ENCODE data around the gene ZDHHC9. TPM values are rescaled to one million over a fixed set of nuclear protein-coding genes. Genes with fewer than 3 reads are reported as not detected.
A peak's percentile ranks its signal among the peaks of the same experiment; 100 is the strongest.

Gene ZDHHC9
- total and polyA plus RNA-seq, 2 donors (not counting 1 experiment from before 2014, with no cell fraction given), result 1.3 to 6.1 TPM

DNA sequence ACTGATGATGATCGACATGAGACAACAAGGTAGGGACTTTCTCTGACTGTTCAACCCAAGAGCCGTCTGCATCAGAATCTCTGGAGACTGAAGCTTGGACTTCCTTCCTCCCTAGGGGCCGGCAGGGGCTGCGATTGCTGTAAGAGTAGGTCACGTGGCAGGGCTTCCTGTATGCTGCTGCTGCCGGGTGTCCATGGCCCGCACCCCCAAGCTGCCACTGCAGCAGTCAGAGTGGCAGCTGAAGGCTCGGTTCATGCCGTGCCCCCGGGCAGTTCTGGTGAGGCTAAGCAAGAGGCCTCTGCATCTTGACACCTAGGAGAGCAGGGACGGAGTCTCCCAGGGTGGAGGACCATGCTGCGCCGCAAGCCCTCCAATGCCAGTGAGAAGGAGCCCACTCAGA is 63.9 kb downstream of the ZDHHC9 start, which contains the start of gene SASH3:
TSS of gene SASH3 (plus strand) at position 203 of the 400 bp plus-strand sequence. CDS start at position 352, 149 bp downstream.
- peaks cover 33% of the 10 kb centered on the region for H4K20me1 ChIP-seq (ENCODE audit: control insufficient read depth, insufficient read depth, low read length, poor library complexity, severe bottlenecking)
- H3K4me2 ChIP-seq (replicated peaks; ENCODE audit: low read depth, low read length, poor library complexity, severe bottlenecking), result peak within 1 kb of the TSS; percentile 85
- H3K79me2 ChIP-seq (ENCODE audit: control insufficient read depth, insufficient read depth, low read length), result peaks cover 76% of the 10 kb centered on the region
- peaks cover 0 to 26% of the 10 kb centered on the region in 2 experiments for H3K36me3 ChIP-seq (replicated peaks in 1 of 2; ENCODE audit: control extremely low read depth in 1 of 2, control insufficient read depth in 1 of 2, extremely low read depth in 1 of 2, insufficient read depth in 2 of 2, low read length in 1 of 2)
- peak within 1 kb of the TSS; percentile 82 for H3K9ac ChIP-seq (ENCODE audit: low read length)
- peak; percentile 85 for DNase-seq
- TF ChIP-seq EZH2 (IDR thresholded peaks at IDR 0.05; ENCODE audit: borderline replicate concordance, insufficient read depth, low read depth, low read length, poor library complexity, severe bottlenecking), result no peak
- H3K9me3 ChIP-seq (ENCODE audit: control extremely low read depth in 1 of 3, control insufficient read depth in 2 of 3, insufficient read depth in 1 of 3, low read length in 2 of 3), result no peaks in the 10 kb centered on the region
- H3K27me3 ChIP-seq (replicated peaks in 1 of 4; ENCODE audit: control extremely low read depth in 1 of 4, control insufficient read depth in 3 of 4, insufficient read depth in 4 of 4, low read length in 3 of 4), result no peaks in the 10 kb centered on the region
- Mint-ChIP-seq H3K9me3 (ENCODE audit: insufficient read depth) (no peaks in the 10 kb centered on the region), H3K27me3 (no peaks in the 10 kb centered on the region), H3K27ac (peak within 1 kb of the TSS; percentile 97), H3K4me3 (peak within 1 kb of the TSS; percentile 89), H3K4me1 (peaks cover 62% of the 10 kb centered on the region)
- ATAC-seq (ENCODE audit: low read depth), result peak; percentile 48
- 0% methylated on average over 5 of the region's 13 CpGs for WGBS (ENCODE audit: insufficient coverage)
- ChIA-PET CTCF (interaction anchor here (1.0 to 2.7 kb wide), 6 partner anchors 20 to 386 kb away, joined by 3 to 9 read pairs (median 4); partner anchors contain the start of gene AIFM1), POLR2A (interaction anchor here (0.7 to 4.2 kb wide), 6 partner anchors 11 to 181 kb away, joined by 4 to 31 read pairs (median 14); partner anchors contain the start of gene XPNPEP2)
- intact Hi-C loops (cut with micrococcal nuclease), result loop anchor here (1.0 to 5.0 kb wide), 5 partner anchors 10 to 102 kb away; partner anchors contain the start of gene XPNPEP2
- H3K27ac ChIP-seq (ENCODE audit: low read length in 2 of 2), result peak within 1 kb of the TSS; percentile 97 to 99
- no peak within 1 kb of the TSS for H2AFZ ChIP-seq (ENCODE audit: insufficient read depth, low read depth, low read length, poor library complexity, severe bottlenecking)
- H3K4me1 ChIP-seq (ENCODE audit: control insufficient read depth in 2 of 2, insufficient read depth in 2 of 2, low read length in 2 of 2), result peaks cover 76 to 82% of the 10 kb centered on the region in 2 donors
- peak within 1 kb of the TSS; percentile 65 to 83 (median 78) for H3K4me3 ChIP-seq (ENCODE audit: control extremely low read depth in 1 of 5, extremely low read depth in 1 of 5, insufficient read depth in 1 of 5, low read depth in 2 of 5, low read length in 4 of 5)

DNA sequence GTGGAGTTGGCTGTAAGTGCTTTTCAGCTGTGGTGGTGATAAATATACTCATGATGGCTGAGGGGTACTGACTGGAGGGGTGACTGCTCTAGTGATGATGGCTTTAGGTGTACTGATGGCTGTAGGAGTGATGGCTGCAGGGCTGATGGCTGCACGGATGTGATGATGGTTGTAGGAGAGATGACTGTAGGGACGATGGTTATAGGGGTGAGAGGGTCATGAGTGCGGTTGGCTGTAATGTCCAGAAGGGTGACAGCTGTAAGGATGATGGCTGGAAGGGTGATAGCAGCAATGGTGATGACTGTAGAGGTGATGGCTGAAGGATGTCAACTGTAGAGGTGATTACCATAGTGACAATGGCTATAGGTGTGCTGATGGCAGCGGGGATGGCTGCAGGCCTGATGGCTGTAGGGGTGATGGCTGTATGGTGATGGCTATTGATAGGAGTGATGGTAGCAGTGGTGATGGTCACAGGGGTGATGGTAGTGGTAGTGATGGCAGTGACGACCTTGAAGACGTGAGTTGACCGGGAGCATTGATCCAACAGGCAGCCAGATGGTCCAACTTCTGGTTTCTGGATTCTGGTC is 64.5 kb downstream of the ZDHHC9 start:
- Histone ChIP-seq H3K4me3 (ENCODE audit: control extremely low read depth in 1 of 5, extremely low read depth in 1 of 5, insufficient read depth in 1 of 5, low read depth in 2 of 5, low read length in 4 of 5) (peak overlapping the region in 4 of 5 experiments; percentile 65 to 83 (median 79)), H2AFZ (ENCODE audit: insufficient read depth, low read depth, low read length, poor library complexity, severe bottlenecking) (no peak overlapping the region), H3K9me3 (ENCODE audit: control extremely low read depth in 1 of 3, control insufficient read depth in 2 of 3, insufficient read depth in 1 of 3, low read length in 2 of 3) (no peaks in the 10 kb centered on the region), H3K79me2 (ENCODE audit: control insufficient read depth, insufficient read depth, low read length) (peaks cover 70% of the 10 kb centered on the region), H3K9ac (ENCODE audit: low read length) (peak overlapping the region; percentile 82), H3K36me3 (replicated peaks in 1 of 2; ENCODE audit: control extremely low read depth in 1 of 2, control insufficient read depth in 1 of 2, extremely low read depth in 1 of 2, insufficient read depth in 2 of 2, low read length in 1 of 2) (peaks cover 0 to 21% of the 10 kb centered on the region in 2 experiments), H3K4me1 (ENCODE audit: control insufficient read depth in 2 of 2, insufficient read depth in 2 of 2, low read length in 2 of 2) (peaks cover 75 to 83% of the 10 kb centered on the region in 2 donors), H3K27me3 (replicated peaks in 1 of 4; ENCODE audit: control extremely low read depth in 1 of 4, control insufficient read depth in 3 of 4, insufficient read depth in 4 of 4, low read length in 3 of 4) (no peaks in the 10 kb centered on the region), H4K20me1 (ENCODE audit: control insufficient read depth, insufficient read depth, low read length, poor library complexity, severe bottlenecking) (peaks cover 28% of the 10 kb centered on the region), H3K27ac (ENCODE audit: low read length in 2 of 2) (peak overlapping the region; percentile 97 to 99), H3K4me2 (replicated peaks; ENCODE audit: low read depth, low read length, poor library complexity, severe bottlenecking) (peak overlapping the region; percentile 85)
- peak overlapping the region; percentile 89 for H3K4me3 Mint-ChIP-seq
- ChIA-PET CTCF (interaction anchor here (1.0 to 2.7 kb wide), 7 partner anchors 20 to 387 kb away, joined by 3 to 9 read pairs (median 4); partner anchors contain the start of gene AIFM1), POLR2A (interaction anchor here (0.7 to 4.2 kb wide), 6 partner anchors 10 to 182 kb away, joined by 4 to 31 read pairs (median 14); partner anchors contain the start of gene XPNPEP2)
- H3K27me3 Mint-ChIP-seq, result no peaks in the 10 kb centered on the region
- H3K27ac Mint-ChIP-seq, result peak overlapping the region; percentile 97
- ATAC-seq (ENCODE audit: low read depth) (no peak), DNase-seq (no peak)
- intact Hi-C loops (cut with micrococcal nuclease), result loop anchor here (1.0 to 5.0 kb wide), 2 partner anchors 10 to 43 kb away; no protein-coding TSS in a partner anchor
- no peak for TF ChIP-seq EZH2 (IDR thresholded peaks at IDR 0.05; ENCODE audit: borderline replicate concordance, insufficient read depth, low read depth, low read length, poor library complexity, severe bottlenecking)
- TF ChIP-seq, protein P1, sequence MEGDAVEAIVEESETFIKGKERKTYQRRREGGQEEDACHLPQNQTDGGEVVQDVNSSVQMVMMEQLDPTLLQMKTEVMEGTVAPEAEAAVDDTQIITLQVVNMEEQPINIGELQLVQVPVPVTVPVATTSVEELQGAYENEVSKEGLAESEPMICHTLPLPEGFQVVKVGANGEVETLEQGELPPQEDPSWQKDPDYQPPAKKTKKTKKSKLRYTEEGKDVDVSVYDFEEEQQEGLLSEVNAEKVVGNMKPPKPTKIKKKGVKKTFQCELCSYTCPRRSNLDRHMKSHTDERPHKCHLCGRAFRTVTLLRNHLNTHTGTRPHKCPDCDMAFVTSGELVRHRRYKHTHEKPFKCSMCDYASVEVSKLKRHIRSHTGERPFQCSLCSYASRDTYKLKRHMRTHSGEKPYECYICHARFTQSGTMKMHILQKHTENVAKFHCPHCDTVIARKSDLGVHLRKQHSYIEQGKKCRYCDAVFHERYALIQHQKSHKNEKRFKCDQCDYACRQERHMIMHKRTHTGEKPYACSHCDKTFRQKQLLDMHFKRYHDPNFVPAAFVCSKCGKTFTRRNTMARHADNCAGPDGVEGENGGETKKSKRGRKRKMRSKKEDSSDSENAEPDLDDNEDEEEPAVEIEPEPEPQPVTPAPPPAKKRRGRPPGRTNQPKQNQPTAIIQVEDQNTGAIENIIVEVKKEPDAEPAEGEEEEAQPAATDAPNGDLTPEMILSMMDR (IDR thresholded peaks at IDR 0.05), result no peak
- peaks cover 59% of the 10 kb centered on the region for H3K4me1 Mint-ChIP-seq
- WGBS (ENCODE audit: insufficient coverage), result 64% methylated on average over 7 of the region's 7 CpGs
- H3K9me3 Mint-ChIP-seq (ENCODE audit: insufficient read depth), result no peaks in the 10 kb centered on the region
